GM21737 (cell line): ENCODE measurements around the gene NTM.

Source experiments
- ATAC-seq: cut with Tn5 transposase; IDR thresholded peaks from one replicate; pipeline ENCODE4 v1.9.1; 2021; ENCODE audit warnings: mild to moderate bottlenecking, moderate library complexity; ENCODE audit not compliant: unreplicated experiment

NTM gene

GRCh38 chr11:131756479-131757110 lies 386.2 kb downstream of the NTM start:
- no peak for ATAC-seq

- no peak for ATAC-seq
These were observed 388.3 kb downstream of the NTM start for GRCh38 chr11:131758726-131759125.

- no peak for ATAC-seq
These were observed 388.7 kb downstream of the NTM start for GRCh38 chr11:131759140-131759539.

GRCh38 chr11:131760091-131761061 lies 390.0 kb downstream of the NTM start:
- no peak for ATAC-seq

GRCh38 chr11:131762346-131763110 lies 392.1 kb downstream of the NTM start:
- no peak for ATAC-seq

- ATAC-seq, result no peak
These were observed 392.9 kb downstream of the NTM start for GRCh38 chr11:131763193-131763890.

GRCh38 chr11:131764126-131764525 lies 393.7 kb downstream of the NTM start:
- ATAC-seq, result no peak

GRCh38 chr11:131764649-131765048 lies 394.2 kb downstream of the NTM start:
- ATAC-seq, result no peak

- ATAC-seq, result no peak
These were observed 396.2 kb downstream of the NTM start for GRCh38 chr11:131766637-131767036.

GRCh38 chr11:131767421-131767820 lies 397.0 kb downstream of the NTM start:
- no peak for ATAC-seq

GRCh38 chr11:131770801-131771200 lies 400.4 kb downstream of the NTM start:
- no peak for ATAC-seq

GRCh38 chr11:131771471-131771870 lies 401.1 kb downstream of the NTM start:
- ATAC-seq, result no peak

- no peak for ATAC-seq
These were observed 403.2 kb downstream of the NTM start for GRCh38 chr11:131773626-131774025.

GRCh38 chr11:131776211-131776610 lies 405.8 kb downstream of the NTM start:
- ATAC-seq, result no peak

- ATAC-seq, result no peak
These were observed 415.4 kb downstream of the NTM start for GRCh38 chr11:131785801-131786200.

- ATAC-seq, result no peak
These were observed 416.7 kb downstream of the NTM start for GRCh38 chr11:131787119-131787518.

GRCh38 chr11:131790586-131790985 lies 420.2 kb downstream of the NTM start:
- ATAC-seq, result no peak

- no peak for ATAC-seq
These were observed 421.8 kb downstream of the NTM start for GRCh38 chr11:131792243-131792642.

- no peak for ATAC-seq
These were observed 425.7 kb downstream of the NTM start for GRCh38 chr11:131796089-131796488.

GRCh38 chr11:131796541-131796940 lies 426.1 kb downstream of the NTM start:
- no peak for ATAC-seq

- no peak for ATAC-seq
These were observed 430.0 kb downstream of the NTM start for GRCh38 chr11:131800452-131800851.
